Measurements from ENCODE around the gene OSBPL2.

GRCh38 chr20:62263396-62263795 lies 25.1 kb downstream of the OSBPL2 start:
- TF ChIP-seq POLR2A (IDR thresholded peaks at IDR 0.05; ENCODE audit: low read depth, low read length) (no peak), POLR2AphosphoS5 (IDR thresholded peaks at IDR 0.05; ENCODE audit: low read depth, low read length) (no peak), TAF1 (IDR thresholded peaks at IDR 0.05; ENCODE audit: borderline replicate concordance, low read depth, low read length) (no peak)
